Lung microvascular endothelial cell (primary cell): ENCODE measurements around the gene C1QTNF9B. TPM values are rescaled to one million over a fixed set of nuclear protein-coding genes. Genes with fewer than 3 reads are reported as not detected.
A peak's percentile ranks its signal among the peaks of the same experiment; 100 is the strongest.

Experiments
- DNase-seq, 2 donors: peaks; one replicate each; pipeline versions ENCODE4 v3.0.0 to v3.0.0-alpha.2; 2010; ENCODE audit warnings: low read depth in 2 of 2
- total RNA-seq: library from RNA; depleted of rRNA; stranded (reverse); fragments of >200 nt; gene quantifications from 2 replicates; pipeline ENCODE4 v1.2.1, GENCODE V29; 2014

The C1QTNF9B gene
- total RNA-seq, 1 donor from 2014 or later, result not detected

DNA sequence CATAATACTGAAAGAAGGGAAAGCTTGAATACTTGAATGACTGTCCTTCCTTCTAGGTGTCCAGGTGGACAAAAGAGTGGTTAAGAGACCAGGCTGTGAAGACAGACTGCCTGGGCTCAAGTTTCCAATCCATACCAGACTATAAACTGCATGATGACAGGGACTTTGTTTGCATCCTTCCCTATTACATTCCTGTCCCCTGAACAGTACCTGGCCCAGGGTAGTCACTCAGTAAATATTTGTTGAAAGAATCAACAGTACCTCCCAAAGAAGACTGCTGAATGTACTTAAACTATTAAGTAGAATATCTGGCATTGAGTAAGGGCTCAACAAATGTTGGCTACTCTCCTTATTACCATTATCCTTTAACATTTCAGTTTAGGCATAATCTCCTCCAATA, 37.8 kb downstream of the C1QTNF9B start:
- DNase-seq, result no peak

GRCh38 chr13:23858546-23858945, 38.8 kb downstream of the C1QTNF9B start:
- peak; percentile 57 to 70 for DNase-seq

- no peak for DNase-seq
These were observed 41.1 kb downstream of the C1QTNF9B start for GRCh38 chr13:23856008-23856750.

DNA sequence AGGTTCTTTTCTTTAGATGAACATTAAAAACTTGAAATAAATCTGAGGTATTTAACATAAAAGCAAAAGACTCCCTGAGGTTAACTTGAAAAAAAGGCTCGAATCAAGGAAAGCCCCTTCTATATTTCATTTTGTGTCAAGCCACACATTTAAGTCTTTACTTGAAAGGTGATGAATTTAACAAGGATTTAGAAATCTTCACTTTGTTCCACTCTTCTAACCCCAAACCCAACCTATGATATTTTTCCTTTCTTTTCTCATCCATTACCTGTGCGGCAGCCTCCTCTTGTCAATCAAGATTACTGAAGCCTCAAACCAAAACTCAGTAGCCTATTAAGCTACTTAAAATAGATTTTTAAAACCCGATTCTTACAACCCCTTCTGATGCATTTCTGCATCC, 41.9 kb downstream of the C1QTNF9B start:
- no peak for DNase-seq

GRCh38 chr13:23852351-23852750, 45.0 kb downstream of the C1QTNF9B start:
- DNase-seq, result no peak

DNA sequence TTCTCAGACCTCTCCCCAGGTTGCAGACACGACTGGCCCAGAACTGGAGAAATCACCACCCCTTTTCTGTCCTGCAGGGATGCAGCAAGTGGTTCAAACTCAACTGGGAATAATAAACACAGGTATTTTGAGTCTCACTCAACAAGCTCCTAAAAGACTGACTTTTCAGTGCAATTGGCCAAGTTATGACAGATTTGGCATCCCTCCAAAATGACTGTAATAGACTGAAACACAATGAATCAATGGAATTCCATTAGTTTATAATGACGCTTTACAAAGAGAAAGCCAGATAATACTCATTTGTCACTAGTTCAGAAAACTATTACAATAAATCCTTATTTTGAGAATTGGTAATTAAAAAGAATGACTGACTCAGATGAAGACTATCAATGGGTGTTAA, 46.2 kb downstream of the C1QTNF9B start:
- DNase-seq, result peak; percentile 79 to 85

- DNase-seq, result no peak
These were observed 47.2 kb downstream of the C1QTNF9B start for GRCh38 chr13:23850134-23850533.

DNA sequence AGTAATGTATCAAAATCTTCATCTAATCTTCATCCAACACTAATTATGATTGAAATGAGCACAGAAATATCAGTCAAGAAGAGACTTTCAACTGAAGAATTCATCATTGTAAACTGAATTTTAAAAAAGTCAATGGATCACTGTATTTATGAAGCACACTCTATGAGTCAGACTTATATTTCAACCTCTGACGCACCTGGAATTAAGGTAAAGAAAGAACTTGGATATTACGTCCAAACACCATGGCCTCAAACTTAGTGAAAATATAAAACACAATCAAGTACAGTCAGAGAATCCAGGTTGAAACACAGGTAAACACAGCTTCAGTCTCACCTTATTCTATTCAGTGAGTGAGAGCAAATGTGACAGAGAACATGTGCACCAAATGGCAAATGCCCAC, 47.6 kb downstream of the C1QTNF9B start:
- DNase-seq, result no peak

DNA sequence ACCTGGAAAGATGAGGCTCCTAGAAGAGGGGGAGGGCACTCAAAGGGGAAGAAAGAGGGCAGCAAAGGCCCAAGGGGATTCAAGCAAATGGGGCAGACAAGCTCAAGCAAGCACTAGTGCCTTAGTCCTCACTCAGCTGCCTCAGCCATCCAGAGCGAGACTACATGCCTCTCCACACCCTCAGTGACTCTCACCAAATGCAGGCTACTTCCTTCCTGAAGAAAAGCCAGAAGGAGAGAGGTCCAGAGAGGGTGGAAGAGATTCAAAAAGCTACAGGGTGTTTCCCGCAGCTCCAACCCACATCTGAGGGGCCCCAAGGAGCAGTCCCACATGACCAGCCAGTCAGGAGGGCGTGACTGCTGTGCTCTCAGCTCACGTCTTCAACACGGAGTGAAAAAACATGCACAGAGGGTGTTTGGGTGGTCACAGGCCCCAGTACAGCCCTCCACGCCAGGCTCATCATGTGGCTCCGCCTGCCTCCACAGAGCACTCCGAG, 48.6 kb downstream of the C1QTNF9B start:
- peak in 1 of 2 donors; percentile 8 for DNase-seq

- no peak for DNase-seq
These were observed 49.3 kb downstream of the C1QTNF9B start for GRCh38 chr13:23848019-23848418.

DNA sequence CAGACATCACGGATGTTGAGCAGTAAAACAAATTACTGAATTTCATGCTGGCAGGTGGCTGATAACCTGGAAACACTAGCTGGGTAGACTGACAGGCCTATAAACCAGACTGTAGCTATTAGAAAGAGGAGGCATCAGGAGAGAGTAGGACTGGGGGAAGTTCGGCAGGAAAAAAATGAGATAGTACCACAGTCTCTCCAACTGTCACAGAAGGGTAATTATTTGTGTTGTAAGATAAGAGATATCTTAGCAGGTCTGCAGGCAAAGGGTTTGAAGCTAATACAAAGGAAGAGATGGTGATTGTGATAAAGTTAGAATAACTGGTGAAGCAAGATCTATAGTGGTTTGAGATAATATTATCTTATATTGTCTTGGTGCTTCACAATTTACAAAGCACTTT, 49.8 kb downstream of the C1QTNF9B start:
- no peak for DNase-seq

- DNase-seq, result no peak
These were observed 52.1 kb downstream of the C1QTNF9B start for GRCh38 chr13:23845105-23845725.

DNA sequence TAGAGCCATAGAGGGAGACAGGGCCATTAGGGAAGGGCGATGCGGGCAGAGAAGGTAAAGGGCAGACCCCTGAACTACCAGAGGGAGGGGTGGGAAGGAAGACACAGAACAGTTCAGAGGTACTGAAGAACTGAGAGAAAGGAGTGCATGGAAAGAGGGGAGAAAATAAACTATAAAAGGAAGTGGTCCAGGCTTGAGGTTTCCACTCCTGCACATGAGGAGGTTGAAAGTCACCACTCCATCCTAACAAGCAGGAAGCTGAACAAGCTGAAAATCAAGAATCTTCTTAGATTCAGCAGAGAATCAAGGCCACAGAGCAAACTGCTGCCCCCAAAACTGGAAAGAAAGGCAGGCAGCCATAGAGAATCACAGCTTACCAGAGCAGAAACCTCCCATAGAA, 53.2 kb downstream of the C1QTNF9B start:
- no peak for DNase-seq

DNA sequence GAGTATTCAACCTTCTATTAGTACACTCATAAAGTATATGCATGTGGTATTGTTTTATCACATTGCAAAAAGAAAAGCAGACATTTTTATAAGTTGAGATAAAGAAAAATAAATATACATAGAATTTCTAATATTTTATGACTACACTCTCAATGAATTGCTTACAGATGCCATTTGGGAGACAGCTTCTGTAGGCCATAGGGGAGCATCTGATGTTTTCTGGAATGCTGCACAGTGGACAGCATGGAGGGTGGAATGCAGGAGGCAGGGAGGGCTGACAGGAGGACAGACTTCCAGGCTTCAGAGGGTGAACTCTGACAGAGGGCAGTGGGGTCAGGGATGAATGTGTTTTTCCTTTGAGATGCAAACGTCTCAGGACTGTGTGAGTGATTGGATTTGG, 53.9 kb downstream of the C1QTNF9B start:
- no peak for DNase-seq

DNA sequence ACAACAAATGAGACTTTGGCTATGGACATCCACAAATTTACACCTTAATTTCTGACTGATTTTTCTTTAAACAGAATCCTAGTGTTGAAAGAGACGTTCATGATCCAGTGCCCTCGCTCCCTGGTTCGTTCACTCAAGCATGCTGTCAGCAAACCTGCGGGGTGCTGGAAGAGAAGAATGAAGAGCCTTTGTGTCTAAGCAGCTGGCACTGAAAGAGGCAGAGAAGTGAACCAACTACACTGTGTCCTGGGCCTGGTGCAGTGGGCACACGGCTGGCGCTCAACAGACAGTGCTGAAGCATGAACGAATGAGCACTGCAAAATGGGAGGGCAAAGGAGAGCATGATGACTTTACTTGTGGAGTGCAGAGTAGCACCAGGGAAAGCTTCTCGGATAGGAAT, 54.9 kb downstream of the C1QTNF9B start:
- no peak for DNase-seq

Other genes with a start within 250 kb of the C1QTNF9B start
- 6.5 and 7.0 TPM in 2 replicates for gene MIPEP, start 8.1 kb downstream of the C1QTNF9B start, total RNA-seq